Mesenchymal stem cell (in vitro differentiated cells and primary cell): ENCODE results near the gene CLCN5.

Source experiments
- DNase-seq: peaks from one replicate; pipeline ENCODE4 v3.0.0-alpha.2; 2013
- H2AFZ ChIP-seq: one replicate; pipeline ENCODE4 v1.6.1; 2013; ENCODE audit warnings: low read depth, mild to moderate bottlenecking, control low read depth, inconsistent platforms, low read length, moderate library complexity
- H2AK5ac ChIP-seq: 2 replicates; pipeline ENCODE4 v1.6.1; 2013; ENCODE audit warnings: low read length, moderate library complexity, mild to moderate bottlenecking, inconsistent platforms; ENCODE audit not compliant: severe bottlenecking
- H2BK120ac ChIP-seq: one replicate; pipeline ENCODE4 v1.6.1; 2013; ENCODE audit warnings: low read depth, mild to moderate bottlenecking, inconsistent platforms, low read length, moderate library complexity
- H2BK12ac ChIP-seq, 2 experiments: one replicate each; pipeline ENCODE4 v1.6.1; 2013; ENCODE audit warnings: inconsistent platforms in 2 of 2, low read length in 2 of 2, mild to moderate bottlenecking in 2 of 2, moderate library complexity in 2 of 2, control low read depth in 1 of 2
- H2BK15ac ChIP-seq: one replicate; pipeline ENCODE4 v1.6.1; 2013; ENCODE audit warnings: mild to moderate bottlenecking, low read depth, inconsistent platforms; ENCODE audit not compliant: poor library complexity, severe bottlenecking
- H2BK5ac ChIP-seq: 2 replicates; pipeline ENCODE4 v1.6.1; 2013; ENCODE audit warnings: low read depth, mild to moderate bottlenecking, low read length, control low read depth, inconsistent platforms; ENCODE audit not compliant: poor library complexity, severe bottlenecking
- H3K14ac ChIP-seq, 2 experiments: one replicate each; pipeline ENCODE4 v1.6.1; 2013; ENCODE audit warnings: inconsistent platforms in 2 of 2, low read length in 2 of 2, control low read depth in 1 of 2, mild to moderate bottlenecking in 1 of 2, moderate library complexity in 1 of 2
- H3K18ac ChIP-seq, 2 experiments: one replicate each; pipeline ENCODE4 v1.6.1; 2013; ENCODE audit warnings: inconsistent platforms in 2 of 2, low read length in 2 of 2, control low read depth in 1 of 2, low read depth in 1 of 2, mild to moderate bottlenecking in 1 of 2
- H3K23ac ChIP-seq, 2 experiments: one replicate each; pipeline ENCODE4 v1.6.1; 2013; ENCODE audit warnings: inconsistent platforms in 2 of 2, low read length in 2 of 2, mild to moderate bottlenecking in 2 of 2, moderate library complexity in 2 of 2, control low read depth in 1 of 2
- H3K27ac ChIP-seq: 2 replicates; pipeline ENCODE4 v1.5.1; 2013; ENCODE audit warnings: mild to moderate bottlenecking, moderate library complexity, low read length, control low read depth, inconsistent platforms; ENCODE audit not compliant: poor library complexity, severe bottlenecking
- H3K27me3 ChIP-seq, 2 experiments: 2 replicates each; pipeline versions ENCODE4 v1.6.1 to v1.7.0; 2013; ENCODE audit warnings: low read length in 2 of 2, mild to moderate bottlenecking in 2 of 2, moderate library complexity in 2 of 2, control low read depth in 1 of 2, inconsistent platforms in 1 of 2; ENCODE audit not compliant: control insufficient read depth in 1 of 2, insufficient read depth in 1 of 2
- H3K36me3 ChIP-seq, 2 experiments: 2 replicates each; pipeline versions ENCODE4 v1.6.1 to v1.7.0; 2013; ENCODE audit warnings: low read length in 2 of 2, control low read depth in 1 of 2, inconsistent platforms in 1 of 2, low read depth in 1 of 2, mild to moderate bottlenecking in 1 of 2; ENCODE audit not compliant: insufficient read depth in 2 of 2, control insufficient read depth in 1 of 2
- H3K4ac ChIP-seq, 2 experiments: one replicate each; pipeline ENCODE4 v1.6.1; 2013; ENCODE audit warnings: inconsistent platforms in 2 of 2, low read length in 2 of 2, mild to moderate bottlenecking in 2 of 2, moderate library complexity in 2 of 2, control low read depth in 1 of 2, low read depth in 1 of 2
- H3K4me1 ChIP-seq: 2 replicates; pipeline ENCODE4 v1.6.1; 2013; ENCODE audit warnings: low read depth, low read length, control low read depth; ENCODE audit not compliant: control insufficient read depth, insufficient read depth
- H3K4me2 ChIP-seq: 2 replicates; pipeline ENCODE4 v1.6.1; 2013; ENCODE audit warnings: low read length, mild to moderate bottlenecking, inconsistent platforms; ENCODE audit not compliant: poor library complexity, severe bottlenecking
- H3K4me3 ChIP-seq, 2 experiments: 2 replicates each; pipeline versions ENCODE4 v1.5.1 to v1.7.0; 2013; ENCODE audit warnings: low read length in 2 of 2, mild to moderate bottlenecking in 2 of 2, control low read depth in 1 of 2, low read depth in 1 of 2; ENCODE audit not compliant: insufficient read depth in 1 of 2
- H3K79me1 ChIP-seq: replicated peaks from 2 replicates; pipeline ENCODE4 v1.6.1; 2013; ENCODE audit warnings: mild to moderate bottlenecking, control low read depth, low read length, inconsistent platforms; ENCODE audit not compliant: poor library complexity, severe bottlenecking
- H3K9ac ChIP-seq: 2 replicates; pipeline ENCODE4 v1.7.0; 2013; ENCODE audit warnings: mild to moderate bottlenecking, low read length, moderate library complexity
- H3K9me3 ChIP-seq: 2 replicates; pipeline ENCODE4 v1.7.0; 2013; ENCODE audit warnings: mild to moderate bottlenecking, low read length; ENCODE audit not compliant: control insufficient read depth
- H4K8ac ChIP-seq: one replicate; pipeline ENCODE4 v1.6.1; 2013; ENCODE audit warnings: inconsistent platforms, mild to moderate bottlenecking, low read length, moderate library complexity
- H4K91ac ChIP-seq: one replicate; pipeline ENCODE4 v1.6.1; 2013; ENCODE audit warnings: mild to moderate bottlenecking, low read length, inconsistent platforms
- WGBS: methylation state at CpG from one replicate; pipeline ENCODE4 v1.1.7; 2013; ENCODE audit warnings: mixed read lengths; 5-methylcytosine and 5-hydroxymethylcytosine counted together

CLCN5 gene

DNA sequence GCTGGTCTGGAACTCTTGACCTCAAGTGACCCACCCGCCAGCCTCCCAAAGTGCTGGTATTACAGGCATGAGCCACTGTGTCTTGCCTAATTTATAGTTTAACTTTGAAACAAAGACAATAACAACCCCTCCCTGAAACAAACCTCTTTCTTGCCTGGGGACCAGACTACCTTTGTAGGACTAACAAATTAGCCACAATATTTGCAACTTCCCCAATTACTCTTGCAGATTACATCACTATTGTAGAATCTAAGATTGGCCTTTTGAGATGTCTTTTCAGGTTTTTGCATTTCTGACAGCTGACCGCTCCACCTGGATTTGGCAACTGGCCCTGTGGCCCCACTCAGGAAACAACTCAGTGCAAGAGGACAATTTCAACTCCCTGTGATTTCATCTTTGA lies 193.6 kb downstream of the CLCN5 start:
- no peaks in the 10 kb centered on the region for H3K79me1 ChIP-seq
- H2BK120ac ChIP-seq, result no peak overlapping the region
- no peaks in the 10 kb centered on the region for H3K4me1 ChIP-seq
- H3K9ac ChIP-seq, result no peak overlapping the region
- peaks cover 0 to 8% of the 10 kb centered on the region in 2 experiments for H3K27me3 ChIP-seq
- no peak overlapping the region for H4K91ac ChIP-seq
- no peak overlapping the region for H2AFZ ChIP-seq
- no peak overlapping the region for H4K8ac ChIP-seq
- H3K14ac ChIP-seq, result no peak overlapping the region
- no peaks in the 10 kb centered on the region for H3K36me3 ChIP-seq
- H3K9me3 ChIP-seq, result no peaks in the 10 kb centered on the region
- no peak overlapping the region for H3K4me2 ChIP-seq
- 65% methylated on average over 2 of the region's 2 CpGs for WGBS
- H2BK12ac ChIP-seq, result no peak overlapping the region
- H3K27ac ChIP-seq, result no peak overlapping the region
- no peak overlapping the region for H3K23ac ChIP-seq
- no peak overlapping the region for H2BK5ac ChIP-seq
- H2BK15ac ChIP-seq, result no peak overlapping the region
- H3K18ac ChIP-seq, result no peak overlapping the region
- H2AK5ac ChIP-seq, result no peak overlapping the region
- H3K4me3 ChIP-seq, result no peak overlapping the region
- no peak overlapping the region for H3K4ac ChIP-seq
- DNase-seq, result no peak

DNA sequence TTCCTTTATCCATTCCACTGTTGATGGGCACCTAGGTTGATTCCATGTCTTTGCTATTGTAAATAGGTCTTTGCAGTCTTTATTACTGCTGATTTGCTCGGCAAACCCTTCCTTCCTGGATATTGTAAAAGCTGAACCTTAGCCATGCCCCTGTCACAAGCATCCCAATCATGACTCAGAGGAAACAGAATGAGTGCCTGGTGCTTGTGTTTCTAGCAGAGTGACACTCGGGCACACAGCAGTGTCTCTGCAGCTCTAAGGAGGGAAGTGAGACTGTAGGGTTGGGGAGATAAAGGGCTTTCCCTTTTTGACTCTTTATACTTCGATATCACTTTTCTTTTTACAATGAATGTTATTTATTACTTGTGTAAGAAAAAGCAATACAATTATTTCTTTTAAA lies 195.1 kb downstream of the CLCN5 start:
- no peak overlapping the region for H2BK15ac ChIP-seq
- H2AK5ac ChIP-seq, result no peak overlapping the region
- no peaks in the 10 kb centered on the region for H3K9me3 ChIP-seq
- H3K4me2 ChIP-seq, result no peak overlapping the region
- no peak for DNase-seq
- no peak overlapping the region for H3K14ac ChIP-seq
- H3K4me1 ChIP-seq, result no peaks in the 10 kb centered on the region
- H3K18ac ChIP-seq, result no peak overlapping the region
- H2BK120ac ChIP-seq, result no peak overlapping the region
- WGBS, result no CpG with 5 or more reads among the region's 3 CpGs
- H3K23ac ChIP-seq, result no peak overlapping the region
- H2BK12ac ChIP-seq, result no peak overlapping the region
- H4K91ac ChIP-seq, result no peak overlapping the region
- no peak overlapping the region for H3K4me3 ChIP-seq
- H3K9ac ChIP-seq, result no peak overlapping the region
- H2AFZ ChIP-seq, result no peak overlapping the region
- no peak overlapping the region for H3K27ac ChIP-seq
- peaks cover 0 to 3% of the 10 kb centered on the region in 2 experiments for H3K27me3 ChIP-seq
- no peak overlapping the region for H3K4ac ChIP-seq
- H3K36me3 ChIP-seq, result no peaks in the 10 kb centered on the region
- H2BK5ac ChIP-seq, result no peak overlapping the region
- H3K79me1 ChIP-seq, result no peaks in the 10 kb centered on the region
- H4K8ac ChIP-seq, result no peak overlapping the region

DNA sequence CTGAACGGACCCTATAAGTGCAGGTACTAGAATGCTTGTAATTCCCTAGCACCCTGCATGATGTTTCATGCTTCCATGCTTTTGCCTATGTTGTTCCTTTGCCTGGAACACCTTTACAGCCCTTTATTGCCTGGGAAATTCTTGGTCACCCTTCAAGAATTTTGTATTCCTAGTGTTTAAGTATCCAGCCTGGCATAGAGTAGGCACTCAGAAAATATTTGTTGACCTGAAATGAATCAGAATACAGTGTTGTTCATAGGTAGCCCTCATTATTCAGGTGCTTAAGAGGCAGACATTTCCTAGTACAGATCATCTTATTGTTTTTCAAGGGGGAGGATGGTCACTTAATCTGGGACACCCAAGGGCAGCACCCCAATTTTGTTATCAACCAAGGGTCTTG lies 203.1 kb downstream of the CLCN5 start:
- DNase-seq, result no peak
- H3K14ac ChIP-seq, result no peak overlapping the region
- H3K27me3 ChIP-seq, result peaks cover 0 to 28% of the 10 kb centered on the region in 2 experiments

DNA sequence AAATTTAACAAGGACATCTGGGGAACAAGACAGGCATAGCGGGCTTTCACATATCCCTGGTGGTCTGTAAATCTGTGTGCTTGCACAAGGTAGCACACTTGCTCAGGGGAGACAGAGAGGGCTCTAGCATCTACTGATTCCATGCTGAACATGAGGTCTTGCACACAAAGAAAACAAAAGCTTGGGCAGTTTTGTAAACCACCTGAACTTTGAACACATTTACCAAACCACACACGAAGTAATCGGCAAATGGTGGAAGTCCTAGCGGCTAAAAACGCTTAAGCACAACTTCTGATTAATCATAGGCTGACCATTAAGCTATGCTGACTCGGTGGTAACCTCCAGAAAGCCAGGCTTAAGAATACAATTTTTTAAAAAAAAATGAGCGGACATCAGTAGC lies 225.6 kb downstream of the CLCN5 start:
- no peak for DNase-seq
- no peak overlapping the region for H3K18ac ChIP-seq
- no peak overlapping the region for H4K8ac ChIP-seq
- no peak overlapping the region for H3K27ac ChIP-seq
- H3K79me1 ChIP-seq, result no peaks in the 10 kb centered on the region
- no peaks in the 10 kb centered on the region for H3K4me1 ChIP-seq
- H3K4me3 ChIP-seq, result no peak overlapping the region
- no peak overlapping the region for H2BK5ac ChIP-seq
- no peak overlapping the region for H3K4me2 ChIP-seq
- H3K14ac ChIP-seq, result no peak overlapping the region
- no peak overlapping the region for H4K91ac ChIP-seq
- no peak overlapping the region for H3K4ac ChIP-seq
- H2AFZ ChIP-seq, result no peak overlapping the region
- H3K9me3 ChIP-seq, result no peaks in the 10 kb centered on the region
- no peaks in the 10 kb centered on the region for H3K36me3 ChIP-seq
- H2BK15ac ChIP-seq, result no peak overlapping the region
- no peak overlapping the region for H2AK5ac ChIP-seq
- no peak overlapping the region for H2BK12ac ChIP-seq
- H3K27me3 ChIP-seq, result no peaks in the 10 kb centered on the region
- WGBS, result 84% methylated on average over 7 of the region's 7 CpGs
- no peak overlapping the region for H2BK120ac ChIP-seq
- H3K9ac ChIP-seq, result no peak overlapping the region
- no peak overlapping the region for H3K23ac ChIP-seq

More for the DNA sequence above, 203.1 kb downstream of the CLCN5 start:
- no peaks in the 10 kb centered on the region for H3K36me3 ChIP-seq
- no peak overlapping the region for H3K4me3 ChIP-seq
- no peak overlapping the region for H3K4me2 ChIP-seq
- no peak overlapping the region for H2BK12ac ChIP-seq
- H3K9ac ChIP-seq, result no peak overlapping the region
- no peak overlapping the region for H2AFZ ChIP-seq
- no peaks in the 10 kb centered on the region for H3K4me1 ChIP-seq
- H3K23ac ChIP-seq, result no peak overlapping the region
- H3K9me3 ChIP-seq, result no peaks in the 10 kb centered on the region
- H4K91ac ChIP-seq, result no peak overlapping the region
- no peak overlapping the region for H2AK5ac ChIP-seq
- no peak overlapping the region for H2BK5ac ChIP-seq
- H2BK120ac ChIP-seq, result no peak overlapping the region
- H2BK15ac ChIP-seq, result no peak overlapping the region
- H3K18ac ChIP-seq, result no peak overlapping the region
- H4K8ac ChIP-seq, result no peak overlapping the region
- no peaks in the 10 kb centered on the region for H3K79me1 ChIP-seq
- no peak overlapping the region for H3K4ac ChIP-seq
- 76% methylated on average over 1 of the region's 1 CpG for WGBS
- no peak overlapping the region for H3K27ac ChIP-seq
